SU-DHL-6 (cell line): ENCODE data around the gene SHC2.

Experiments used
- H2AFZ ChIP-seq: fragments of 200-600 bp; sonication (generic); 2 replicates; pipeline ENCODE4 v1.6.1; 2014; ENCODE audit warnings: low read depth, mild to moderate bottlenecking, moderate library complexity, mixed read lengths, antibody characterized with exemption, low read length; ENCODE audit not compliant: severe bottlenecking
- H3F3A ChIP-seq: fragments of 200-600 bp; shearing (Covaris generic); 2 replicates; pipeline ENCODE4 v1.6.0; 2016; ENCODE audit warnings: antibody characterized with exemption, mild to moderate bottlenecking; ENCODE audit not compliant: insufficient read depth
- H3K27ac ChIP-seq: fragments of 200-600 bp; sonication (generic); 2 replicates; pipeline ENCODE4 v1.5.1; 2016; ENCODE audit warnings: low read depth, mild to moderate bottlenecking, low read length, moderate library complexity, mixed read lengths
- H3K27me3 ChIP-seq: fragments of 200-600 bp; sonication (generic), shearing (Covaris generic); 2 replicates; pipeline ENCODE4 v1.6.0; 2014; ENCODE audit warnings: mild to moderate bottlenecking, low read length
- H3K36me3 ChIP-seq: fragments of 200-600 bp; sonication (generic); 2 replicates; pipeline ENCODE4 v1.6.1; 2014; ENCODE audit warnings: mild to moderate bottlenecking, low read length, mixed read lengths
- H3K4me2 ChIP-seq: fragments of 300-600, 200-600 bp; shearing (Covaris generic), sonication (generic); 2 replicates; pipeline ENCODE4 v1.6.0; 2014; ENCODE audit warnings: low read length, low read depth, mild to moderate bottlenecking; ENCODE audit not compliant: poor library complexity, severe bottlenecking
- H3K4me3 ChIP-seq: fragments of 200-600 bp; sonication (generic); 2 replicates; pipeline ENCODE4 v1.5.1; 2014; ENCODE audit warnings: antibody characterized with exemption, low read length, mild to moderate bottlenecking, mixed read lengths; ENCODE audit not compliant: insufficient read depth, poor library complexity, severe bottlenecking
- H3K79me2 ChIP-seq: fragments of 200-600 bp; sonication (generic); 2 replicates; pipeline ENCODE4 v1.6.1; 2014; ENCODE audit warnings: mild to moderate bottlenecking, low read length, moderate library complexity; ENCODE audit not compliant: insufficient read depth
- H3K9ac ChIP-seq: fragments of 200-600 bp; sonication (generic); 2 replicates; pipeline ENCODE4 v1.7.0; 2014; ENCODE audit warnings: mild to moderate bottlenecking, low read length
- H3K9me2 ChIP-seq: fragments of 200-600 bp; sonication (generic); replicated peaks from 2 replicates; pipeline ENCODE4 v1.6.1; 2014; ENCODE audit warnings: low read length; ENCODE audit not compliant: insufficient read depth
- H3K9me3 ChIP-seq: fragments of 200-600 bp; sonication (generic); 2 replicates; pipeline ENCODE4 v1.6.1; 2014; ENCODE audit warnings: low read length, mixed read lengths; ENCODE audit not compliant: insufficient read depth
- H4K20me1 ChIP-seq: fragments of 200-600 bp; sonication (generic); 2 replicates; pipeline ENCODE4 v1.6.1; 2014; ENCODE audit warnings: low read depth, mild to moderate bottlenecking, antibody characterized with exemption, low read length, moderate library complexity, mixed read lengths
- EZH2phosphoT487 ChIP-seq: fragments of 200-600 bp; sonication (generic), shearing (Covaris generic); conservative IDR thresholded peaks from 2 replicates; pipeline ENCODE4 v1.6.1; 2018; ENCODE audit warnings: mild to moderate bottlenecking, antibody characterized with exemption, low read length, moderate library complexity, mixed read lengths
- TF ChIP-seq, protein P1 (sequence below): fragments of 200-600 bp; sonication (generic); IDR thresholded peaks from one replicate; pipeline ENCODE4 v1.5.1; 2017; ENCODE audit warnings: antibody characterized with exemption, mild to moderate bottlenecking, low read length, moderate library complexity; ENCODE audit not compliant: insufficient read depth, poor library complexity, severe bottlenecking

Gene SHC2

DNA sequence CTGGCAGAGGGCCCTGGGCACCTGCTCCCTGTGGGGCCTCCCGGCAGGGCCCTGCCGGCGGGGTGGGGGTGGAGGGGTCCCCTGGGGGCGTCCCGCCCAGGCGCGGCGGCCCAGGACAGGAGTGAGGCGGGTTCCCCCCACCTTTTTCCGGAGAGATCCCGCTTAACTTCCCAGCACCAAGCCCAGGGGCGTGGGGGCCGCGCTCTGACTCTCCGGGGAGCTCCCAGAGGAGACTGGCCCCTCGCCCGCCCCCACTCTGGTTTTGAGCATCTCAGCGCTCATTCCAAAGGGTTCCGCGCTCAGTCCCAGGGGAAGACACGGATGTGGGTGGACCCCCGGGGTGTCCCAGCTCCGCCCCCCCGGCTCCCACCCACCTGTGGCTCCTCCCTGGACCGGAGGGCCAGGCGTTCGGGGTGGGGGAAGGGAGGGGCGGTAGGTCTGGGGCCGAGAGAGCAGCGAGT is 52.4 kb downstream of the SHC2 start:
- no peaks in the 10 kb centered on the region for H3K27me3 ChIP-seq
- no peak for TF ChIP-seq EZH2phosphoT487
- TF ChIP-seq, protein P1, sequence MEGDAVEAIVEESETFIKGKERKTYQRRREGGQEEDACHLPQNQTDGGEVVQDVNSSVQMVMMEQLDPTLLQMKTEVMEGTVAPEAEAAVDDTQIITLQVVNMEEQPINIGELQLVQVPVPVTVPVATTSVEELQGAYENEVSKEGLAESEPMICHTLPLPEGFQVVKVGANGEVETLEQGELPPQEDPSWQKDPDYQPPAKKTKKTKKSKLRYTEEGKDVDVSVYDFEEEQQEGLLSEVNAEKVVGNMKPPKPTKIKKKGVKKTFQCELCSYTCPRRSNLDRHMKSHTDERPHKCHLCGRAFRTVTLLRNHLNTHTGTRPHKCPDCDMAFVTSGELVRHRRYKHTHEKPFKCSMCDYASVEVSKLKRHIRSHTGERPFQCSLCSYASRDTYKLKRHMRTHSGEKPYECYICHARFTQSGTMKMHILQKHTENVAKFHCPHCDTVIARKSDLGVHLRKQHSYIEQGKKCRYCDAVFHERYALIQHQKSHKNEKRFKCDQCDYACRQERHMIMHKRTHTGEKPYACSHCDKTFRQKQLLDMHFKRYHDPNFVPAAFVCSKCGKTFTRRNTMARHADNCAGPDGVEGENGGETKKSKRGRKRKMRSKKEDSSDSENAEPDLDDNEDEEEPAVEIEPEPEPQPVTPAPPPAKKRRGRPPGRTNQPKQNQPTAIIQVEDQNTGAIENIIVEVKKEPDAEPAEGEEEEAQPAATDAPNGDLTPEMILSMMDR: no peak
- no peak overlapping the region for H3K4me3 ChIP-seq
- no peak overlapping the region for H3K27ac ChIP-seq
- no peak overlapping the region for H3K9ac ChIP-seq
- H3K4me2 ChIP-seq: peak overlapping the region; percentile 10
- H4K20me1 ChIP-seq: no peaks in the 10 kb centered on the region
- H2AFZ ChIP-seq: no peak overlapping the region
- no peaks in the 10 kb centered on the region for H3K36me3 ChIP-seq
- no peaks in the 10 kb centered on the region for H3K9me2 ChIP-seq
- no peaks in the 10 kb centered on the region for H3K9me3 ChIP-seq
- no peaks in the 10 kb centered on the region for H3F3A ChIP-seq
- no peaks in the 10 kb centered on the region for H3K79me2 ChIP-seq

DNA sequence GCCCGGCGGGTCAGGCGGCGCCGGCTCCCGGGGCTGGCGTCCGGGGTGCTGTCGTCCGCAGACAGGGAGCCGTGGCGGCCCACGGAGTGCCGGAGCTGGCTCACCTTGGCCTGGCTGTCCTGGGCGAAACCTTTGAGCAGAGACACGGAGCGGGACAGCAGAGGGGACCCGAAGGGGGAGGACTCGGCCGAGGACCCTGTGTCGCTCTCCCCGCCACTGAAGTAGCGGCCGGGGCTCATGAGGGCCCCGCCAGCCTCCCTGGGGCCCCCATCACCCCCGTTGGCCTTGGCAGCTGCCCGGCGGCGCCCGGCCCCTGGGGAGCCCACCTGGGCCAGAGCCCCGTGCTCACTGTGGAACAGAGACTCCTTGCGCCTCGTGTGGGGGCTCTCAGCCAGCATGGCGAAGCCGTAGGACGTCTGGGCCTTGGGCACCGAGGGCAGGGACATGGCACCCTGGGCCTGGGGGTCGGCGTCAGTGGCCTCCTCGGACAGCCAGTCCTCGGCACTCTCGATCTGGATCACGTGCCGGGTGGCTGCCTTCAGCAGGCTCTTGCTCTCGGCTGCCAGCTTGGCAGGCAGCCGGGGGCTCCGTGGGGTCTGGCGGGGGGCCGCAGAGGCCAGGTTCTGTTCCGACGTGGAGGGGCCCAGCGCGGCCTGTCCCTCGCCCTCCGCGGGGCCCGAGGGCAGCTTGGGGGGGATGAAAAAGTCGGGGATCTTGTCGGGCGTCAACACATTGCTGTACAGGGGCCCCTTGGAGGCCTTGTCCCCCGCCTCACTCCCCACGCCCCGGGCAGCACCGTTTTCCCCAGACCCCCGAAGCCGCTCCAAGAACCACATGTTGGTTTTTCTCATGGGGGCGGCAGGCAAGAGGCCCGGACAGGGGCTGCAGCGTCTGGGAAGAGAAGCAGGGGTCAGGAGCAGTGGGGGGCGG is 53.1 kb downstream of the SHC2 start:
- no peaks in the 10 kb centered on the region for H3K9me2 ChIP-seq
- H3K4me3 ChIP-seq: no peak overlapping the region
- no peak overlapping the region for H3K27ac ChIP-seq
- TF ChIP-seq EZH2phosphoT487: no peak
- no peak overlapping the region for H2AFZ ChIP-seq
- no peak overlapping the region for H3K4me2 ChIP-seq
- no peaks in the 10 kb centered on the region for H3K79me2 ChIP-seq
- H3K9ac ChIP-seq: no peak overlapping the region
- no peaks in the 10 kb centered on the region for H3K36me3 ChIP-seq
- no peaks in the 10 kb centered on the region for H3K9me3 ChIP-seq
- H3F3A ChIP-seq: no peaks in the 10 kb centered on the region
- no peaks in the 10 kb centered on the region for H3K27me3 ChIP-seq
- H4K20me1 ChIP-seq: no peaks in the 10 kb centered on the region

DNA sequence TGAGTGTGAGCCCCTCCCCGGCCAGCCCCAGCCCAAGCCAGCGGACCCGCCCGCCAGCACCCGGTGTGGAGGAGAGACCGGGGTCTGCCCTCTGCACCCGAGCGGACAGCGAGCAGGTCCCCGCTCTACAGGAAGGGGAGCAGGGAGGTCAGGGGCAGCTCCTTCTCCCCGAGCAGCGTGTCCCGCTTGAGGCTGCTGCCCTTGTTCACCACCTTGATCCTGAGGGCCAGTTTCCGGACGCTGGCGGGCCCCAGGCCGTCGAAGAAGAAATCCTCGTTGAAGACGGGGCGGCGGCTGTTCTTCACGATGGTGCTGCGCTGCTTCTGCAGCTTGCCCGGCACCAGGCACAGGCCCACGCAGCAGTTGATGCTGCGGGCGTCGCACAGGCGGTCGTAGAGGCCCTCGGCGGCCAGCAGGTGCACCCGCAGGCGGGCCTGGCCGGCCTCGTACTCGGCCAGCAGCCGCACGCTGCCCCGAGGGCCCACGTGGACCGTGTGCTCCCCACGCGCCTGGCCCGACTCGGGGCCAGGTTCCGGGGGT is 53.8 kb downstream of the SHC2 start:
- Histone ChIP-seq H3K4me3 (no peak overlapping the region), H3K36me3 (no peaks in the 10 kb centered on the region), H2AFZ (no peak overlapping the region), H3K79me2 (no peaks in the 10 kb centered on the region), H3K9me3 (no peaks in the 10 kb centered on the region), H3K27ac (no peak overlapping the region), H4K20me1 (no peaks in the 10 kb centered on the region), H3K4me2 (no peak overlapping the region), H3K9me2 (no peaks in the 10 kb centered on the region), H3K27me3 (no peaks in the 10 kb centered on the region), H3K9ac (no peak overlapping the region), H3F3A (no peaks in the 10 kb centered on the region)
- no peak for TF ChIP-seq EZH2phosphoT487
- TF ChIP-seq, protein P1: no peak
